Measurements from ENCODE around the gene IRAK1. TPM values are rescaled to one million over a fixed set of nuclear protein-coding genes. Genes with fewer than 3 reads are reported as not detected.

The IRAK1 gene
- total and polyA plus RNA-seq, 4 donors: 10.2 to 68.4 (median 46.9) TPM

GRCh38 chrX:153961292-153961691 lies 58.4 kb downstream of the IRAK1 start:
- Histone ChIP-seq H3K4me1 (ENCODE audit: control insufficient read depth, insufficient read depth, low read length) (peaks cover 29% of the 10 kb centered on the region), H3K27me3 (ENCODE audit: control insufficient read depth, insufficient read depth, low read length) (no peaks in the 10 kb centered on the region), H3K27ac (ENCODE audit: low read depth, low read length) (no peak overlapping the region), H3K9me3 (ENCODE audit: control insufficient read depth, insufficient read depth, low read length) (no peaks in the 10 kb centered on the region), H3K4me3 (ENCODE audit: low read depth, low read length) (no peak overlapping the region), H3K36me3 (ENCODE audit: control insufficient read depth, insufficient read depth, low read length) (peaks cover 83% of the 10 kb centered on the region)
- WGBS (ENCODE audit: insufficient coverage): 95% methylated on average over 10 of the region's 11 CpGs
- DNase-seq (ENCODE audit: low read depth in 4 of 6, low spot score in 6 of 6): no peak

GRCh38 chrX:153960786-153961185 lies 58.9 kb downstream of the IRAK1 start:
- no peak overlapping the region for H3K27ac ChIP-seq (ENCODE audit: low read depth, low read length)
- H3K4me1 ChIP-seq (ENCODE audit: control insufficient read depth, insufficient read depth, low read length): peaks cover 24% of the 10 kb centered on the region
- peaks cover 88% of the 10 kb centered on the region for H3K36me3 ChIP-seq (ENCODE audit: control insufficient read depth, insufficient read depth, low read length)
- WGBS (ENCODE audit: insufficient coverage): 95% methylated on average over 22 of the region's 22 CpGs
- H3K27me3 ChIP-seq (ENCODE audit: control insufficient read depth, insufficient read depth, low read length): no peaks in the 10 kb centered on the region
- H3K9me3 ChIP-seq (ENCODE audit: control insufficient read depth, insufficient read depth, low read length): no peaks in the 10 kb centered on the region
- DNase-seq (ENCODE audit: low read depth in 4 of 6, low spot score in 6 of 6): no peak
- no peak overlapping the region for H3K4me3 ChIP-seq (ENCODE audit: low read depth, low read length)

Small RNA genes within 50 kb of the gene (small RNA-seq; reads per million reads assigned to genes)
- not detected for gene MIR3202-1 (ENCODE audit: low replicate concordance)

Other genes starting within 250 kb of the IRAK1 start
- gene SRPK3, start 238.9 kb downstream of the IRAK1 start, total RNA-seq: 1 to 10 TPM; 1.2 to 1.3 TPM
- 10 to 100 TPM in 1 of 2 donors, 1 to 10 TPM in 1; 7.5 to 10.6 TPM for gene SRPK3, start 238.9 kb downstream of the IRAK1 start, polyA plus RNA-seq (ENCODE audit: insufficient read length in 2 of 2)
- 10 to 100 TPM; 36.3 to 59.0 TPM for gene IDH3G, start 225.5 kb downstream of the IRAK1 start, total RNA-seq
- gene IDH3G, start 225.5 kb downstream of the IRAK1 start, polyA plus RNA-seq (ENCODE audit: insufficient read length in 2 of 2): 100 to 1,000 TPM; 122 to 138 TPM
- 100 to 1,000 TPM in 1 of 2 donors, 10 to 100 TPM in 1; 95.5 to 317 TPM for gene SSR4, start 225.2 kb downstream of the IRAK1 start, total RNA-seq
- gene SSR4, start 225.2 kb downstream of the IRAK1 start, polyA plus RNA-seq (ENCODE audit: insufficient read length in 2 of 2): 100 to 1,000 TPM; 166 to 186 TPM
- gene PDZD4, start 189.4 kb downstream of the IRAK1 start, total RNA-seq: 10 to 100 TPM; 49.2 to 57.0 TPM
- 100 to 1,000 TPM; 228 to 243 TPM for gene PDZD4, start 189.4 kb downstream of the IRAK1 start, polyA plus RNA-seq (ENCODE audit: insufficient read length in 2 of 2)
- 10 to 100 TPM; 26.3 to 93.3 TPM for gene L1CAM, start 133.7 kb downstream of the IRAK1 start, total RNA-seq
- gene L1CAM, start 133.7 kb downstream of the IRAK1 start, polyA plus RNA-seq (ENCODE audit: insufficient read length in 2 of 2): 100 to 1,000 TPM; 165 to 179 TPM
- gene AVPR2, start 115.2 kb downstream of the IRAK1 start, total RNA-seq: under 1 TPM in 1 of 2 donors, not detected in 1; 0.11 TPM
- under 1 TPM; 0.21 to 0.24 TPM for gene AVPR2, start 115.2 kb downstream of the IRAK1 start, polyA plus RNA-seq (ENCODE audit: insufficient read length in 2 of 2)
- gene ARHGAP4, start 93.6 kb downstream of the IRAK1 start, total RNA-seq: 10 to 100 TPM; 14.9 to 20.4 TPM
- 10 to 100 TPM; 26.0 to 26.5 TPM for gene ARHGAP4, start 93.6 kb downstream of the IRAK1 start, polyA plus RNA-seq (ENCODE audit: insufficient read length in 2 of 2)
- 10 to 100 TPM; 26.9 to 60.0 TPM for gene NAA10, start 84.9 kb downstream of the IRAK1 start, total RNA-seq
- 100 to 1,000 TPM; 106 to 115 TPM for gene NAA10, start 84.9 kb downstream of the IRAK1 start, polyA plus RNA-seq (ENCODE audit: insufficient read length in 2 of 2)
- 10 to 100 TPM in 1 of 2 donors, 1 to 10 TPM in 1; 7.0 to 10.4 TPM for gene RENBP, start 75.3 kb downstream of the IRAK1 start, total RNA-seq
- gene RENBP, start 75.3 kb downstream of the IRAK1 start, polyA plus RNA-seq (ENCODE audit: insufficient read length in 2 of 2): 10 to 100 TPM; 10.2 to 11.6 TPM
- 10 to 100 TPM; 13.1 to 24.0 TPM for gene HCFC1, start 48.1 kb downstream of the IRAK1 start, total RNA-seq
- 10 to 100 TPM; 47.7 to 56.3 TPM for gene HCFC1, start 48.1 kb downstream of the IRAK1 start, polyA plus RNA-seq (ENCODE audit: insufficient read length in 2 of 2)
- gene TMEM187, start 47.1 kb downstream of the IRAK1 start, total RNA-seq: 1 to 10 TPM; 2.0 to 9.0 TPM
- 1 to 10 TPM; 6.8 to 8.9 TPM for gene TMEM187, start 47.1 kb downstream of the IRAK1 start, polyA plus RNA-seq (ENCODE audit: insufficient read length in 2 of 2)
- gene MECP2, start 77.8 kb upstream of the IRAK1 start, total RNA-seq: 10 to 100 TPM; 30.7 to 37.7 TPM
- gene MECP2, start 77.8 kb upstream of the IRAK1 start, polyA plus RNA-seq (ENCODE audit: insufficient read length in 2 of 2): 10 to 100 TPM; 41.8 to 43.3 TPM
- gene OPN1LW, start 124.3 kb upstream of the IRAK1 start, total RNA-seq: not detected
- gene OPN1LW, start 124.3 kb upstream of the IRAK1 start, polyA plus RNA-seq (ENCODE audit: insufficient read length in 2 of 2): not detected
- not detected for gene OPN1MW, start 162.7 kb upstream of the IRAK1 start, total RNA-seq
- gene OPN1MW, start 162.7 kb upstream of the IRAK1 start, polyA plus RNA-seq (ENCODE audit: insufficient read length in 2 of 2): not detected
- gene OPN1MW2, start 199.9 kb upstream of the IRAK1 start, total RNA-seq: not detected
- gene OPN1MW2, start 199.9 kb upstream of the IRAK1 start, polyA plus RNA-seq (ENCODE audit: insufficient read length in 2 of 2): not detected
- gene OPN1MW3, start 237.7 kb upstream of the IRAK1 start, total RNA-seq: not detected
- not detected for gene OPN1MW3, start 237.7 kb upstream of the IRAK1 start, polyA plus RNA-seq (ENCODE audit: insufficient read length in 2 of 2)

All from spinal cord (tissue), 10 donors.